ENCODE results near the gene SCP2.
A peak's percentile ranks its signal among the peaks of the same experiment; 100 is the strongest.

SCP2 gene

GRCh38 chr1:53085405-53085804 is 158.3 kb downstream of the SCP2 start:
- DNase-seq: no peak

DNA sequence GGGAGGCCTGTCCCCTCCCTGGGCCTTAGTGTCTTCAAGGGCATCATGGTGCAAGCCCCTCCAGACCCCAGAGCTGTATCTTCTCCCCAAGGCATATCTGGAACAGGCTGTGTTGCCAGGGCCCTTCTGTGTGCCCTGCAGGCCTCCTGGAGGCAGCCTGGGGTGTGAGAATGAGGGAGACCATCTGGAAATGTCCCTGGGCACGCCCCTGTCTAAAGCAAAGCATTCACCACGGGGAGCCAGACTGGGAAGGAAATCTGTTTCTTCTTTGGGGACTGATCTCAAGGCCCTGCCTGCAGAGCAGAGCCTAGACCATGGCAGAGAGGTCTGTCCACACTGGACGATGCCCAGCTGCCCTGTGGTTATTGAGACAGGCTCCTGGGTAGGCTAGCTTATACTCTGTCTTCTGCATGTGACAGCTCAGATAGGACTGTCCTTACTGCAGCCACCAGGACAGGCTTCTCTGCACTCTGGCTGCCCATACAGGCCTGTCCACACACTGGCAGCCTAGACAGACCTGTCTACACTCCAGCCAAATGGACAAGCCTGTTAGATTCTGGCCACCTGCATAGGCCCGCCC is 159.5 kb downstream of the SCP2 start:
- no peak for DNase-seq

DNA sequence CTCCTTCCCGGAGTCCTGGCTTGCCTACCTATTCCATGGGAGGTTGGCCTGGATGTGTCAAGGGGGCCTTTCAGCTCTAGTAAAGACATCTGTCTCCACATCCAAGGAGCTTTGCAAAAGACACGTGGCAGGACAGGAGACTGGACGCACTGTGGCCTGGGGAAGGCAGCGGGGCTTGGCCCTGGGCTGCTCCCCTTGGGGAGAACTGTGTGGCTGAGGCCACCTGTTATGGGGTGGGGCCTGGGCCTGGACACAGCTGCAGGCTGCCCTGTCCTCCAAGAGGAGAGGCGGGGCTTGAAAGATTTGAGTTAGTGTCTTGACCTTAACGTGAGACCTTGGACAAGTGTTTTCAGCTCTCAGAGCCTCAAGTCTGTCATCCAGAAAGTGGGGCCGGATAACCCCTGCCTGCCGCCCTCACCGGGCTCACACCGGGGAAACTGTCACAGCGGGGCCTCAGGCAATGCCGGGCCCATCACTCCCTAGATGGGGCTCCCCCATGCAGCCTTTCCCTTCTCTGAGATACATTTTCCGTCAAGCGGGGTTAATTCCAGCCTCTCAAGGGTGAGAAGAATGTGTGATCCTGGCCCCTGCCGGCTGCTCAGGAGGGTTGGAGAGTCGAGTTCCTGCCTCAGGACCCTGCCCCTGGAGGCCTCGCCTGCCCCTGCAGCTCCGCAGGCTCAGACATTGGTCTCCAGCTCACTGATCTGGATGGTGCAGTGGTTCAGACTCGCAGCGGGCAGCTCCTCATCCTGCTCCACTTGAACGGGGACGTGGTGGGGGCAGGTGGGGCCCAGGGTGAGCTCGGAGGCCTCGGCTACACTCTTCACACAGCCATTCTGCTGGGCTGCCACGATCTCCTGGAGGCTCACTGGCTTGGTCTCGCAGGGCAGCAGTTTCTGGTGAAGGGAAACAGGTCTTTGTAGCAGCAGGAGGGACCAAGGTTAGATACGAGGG is 160.5 kb downstream of the SCP2 start:
- no peak for DNase-seq

- DNase-seq: no peak
These were observed 161.7 kb downstream of the SCP2 start for GRCh38 chr1:53088616-53089300.

- DNase-seq: no peak
These were observed 162.6 kb downstream of the SCP2 start for GRCh38 chr1:53089478-53090226.

DNA sequence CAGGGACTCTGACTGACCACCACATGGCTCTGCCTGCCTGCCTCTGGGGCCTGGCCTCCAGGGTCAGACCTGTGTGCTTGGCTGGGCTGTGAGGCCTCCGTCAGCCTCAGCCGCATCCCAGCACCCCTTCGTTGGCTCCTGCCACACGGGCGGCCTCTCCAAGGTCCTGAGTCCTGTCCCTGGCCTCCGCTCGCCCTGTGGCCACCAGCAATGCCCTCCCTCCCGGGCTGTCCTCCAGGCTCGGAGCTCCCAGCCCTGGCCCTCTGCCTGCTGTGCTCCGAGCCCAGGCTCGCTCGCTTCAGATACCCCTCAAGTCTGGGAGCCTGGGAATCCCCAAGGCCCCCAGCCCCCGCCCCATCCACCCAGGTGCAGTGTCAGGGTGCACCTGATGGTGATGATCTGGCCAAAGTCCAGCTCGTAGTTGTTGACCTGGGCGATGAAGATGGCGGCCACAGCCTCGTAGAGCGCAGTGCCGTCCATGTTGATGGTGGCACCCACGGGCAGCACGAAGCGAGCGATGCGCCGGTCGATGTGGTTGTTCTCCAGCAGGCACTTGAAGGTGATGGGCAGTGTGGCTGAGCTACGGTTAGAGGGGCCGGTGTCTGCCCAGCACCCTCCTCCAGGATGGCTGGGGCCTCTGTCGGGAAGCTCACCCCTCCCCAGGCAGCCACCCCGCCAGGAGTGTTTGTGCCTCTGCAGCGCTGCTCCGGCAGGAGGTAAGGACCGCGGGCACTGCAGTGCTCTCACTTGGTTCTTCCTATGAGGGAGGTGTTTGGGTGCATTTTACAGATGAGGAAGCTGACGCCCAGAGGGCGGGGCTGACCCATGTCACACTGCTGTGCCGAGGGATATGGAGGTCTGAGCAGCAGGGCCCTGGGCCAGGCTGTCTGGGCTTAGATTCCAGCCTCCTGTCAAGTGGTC is 163.4 kb downstream of the SCP2 start:
- peak; percentile 9 for DNase-seq

DNA sequence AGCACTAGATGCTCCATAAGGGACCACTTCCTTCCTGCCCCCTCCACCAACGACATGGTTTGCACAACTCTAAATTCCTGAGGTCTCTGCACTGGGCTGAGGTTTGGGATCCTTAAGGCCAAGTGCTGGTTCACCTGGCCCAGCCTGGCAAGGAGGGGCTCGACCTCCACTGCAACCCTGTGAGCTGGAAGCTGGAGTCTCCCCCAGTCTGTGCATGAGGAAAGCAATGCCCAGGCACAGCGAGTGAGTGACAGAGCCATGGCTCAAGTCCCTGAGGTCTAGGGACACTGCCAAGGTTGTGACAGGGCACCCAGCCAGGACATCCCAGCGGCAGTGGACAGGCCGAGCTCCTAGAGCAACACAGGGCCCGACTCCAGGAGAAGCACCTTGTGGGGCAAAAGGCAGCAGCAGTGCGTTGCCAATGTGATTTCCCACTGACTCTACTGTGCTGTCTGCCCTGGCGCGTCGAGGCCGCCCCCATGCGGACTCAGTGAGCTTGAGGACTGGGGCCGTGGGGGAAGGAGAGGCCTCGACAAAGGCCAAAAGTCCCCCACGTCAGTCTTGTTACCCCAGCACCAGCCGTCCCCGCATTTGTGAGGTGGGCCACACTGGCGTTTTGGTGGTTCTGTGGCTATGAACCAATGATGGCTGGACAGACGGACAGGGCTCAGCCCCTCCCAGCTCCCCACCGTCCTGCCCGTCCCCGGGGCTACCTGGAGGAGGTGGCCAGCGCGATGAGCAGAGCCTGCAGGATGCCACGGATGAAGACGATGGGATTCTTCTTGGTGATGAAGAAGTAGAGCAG is 165.0 kb downstream of the SCP2 start:
- no peak for DNase-seq

GRCh38 chr1:53092659-53093450 is 165.8 kb downstream of the SCP2 start:
- no peak for DNase-seq

DNA sequence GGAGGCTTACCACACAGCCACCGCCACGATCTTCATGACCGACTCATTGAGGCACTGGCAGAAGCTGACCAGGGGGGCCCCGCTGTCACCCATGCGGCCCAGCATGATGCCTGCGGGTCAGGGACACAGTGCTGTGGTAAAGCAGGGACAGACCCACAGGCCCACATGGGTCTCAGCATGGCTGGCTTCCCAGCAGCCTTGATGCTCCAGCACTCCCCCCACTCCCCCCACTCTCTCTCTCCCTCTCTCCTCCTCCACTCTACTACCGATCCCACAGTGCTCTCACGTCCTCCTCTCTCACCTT is 166.3 kb downstream of the SCP2 start:
- DNase-seq: no peak

DNA sequence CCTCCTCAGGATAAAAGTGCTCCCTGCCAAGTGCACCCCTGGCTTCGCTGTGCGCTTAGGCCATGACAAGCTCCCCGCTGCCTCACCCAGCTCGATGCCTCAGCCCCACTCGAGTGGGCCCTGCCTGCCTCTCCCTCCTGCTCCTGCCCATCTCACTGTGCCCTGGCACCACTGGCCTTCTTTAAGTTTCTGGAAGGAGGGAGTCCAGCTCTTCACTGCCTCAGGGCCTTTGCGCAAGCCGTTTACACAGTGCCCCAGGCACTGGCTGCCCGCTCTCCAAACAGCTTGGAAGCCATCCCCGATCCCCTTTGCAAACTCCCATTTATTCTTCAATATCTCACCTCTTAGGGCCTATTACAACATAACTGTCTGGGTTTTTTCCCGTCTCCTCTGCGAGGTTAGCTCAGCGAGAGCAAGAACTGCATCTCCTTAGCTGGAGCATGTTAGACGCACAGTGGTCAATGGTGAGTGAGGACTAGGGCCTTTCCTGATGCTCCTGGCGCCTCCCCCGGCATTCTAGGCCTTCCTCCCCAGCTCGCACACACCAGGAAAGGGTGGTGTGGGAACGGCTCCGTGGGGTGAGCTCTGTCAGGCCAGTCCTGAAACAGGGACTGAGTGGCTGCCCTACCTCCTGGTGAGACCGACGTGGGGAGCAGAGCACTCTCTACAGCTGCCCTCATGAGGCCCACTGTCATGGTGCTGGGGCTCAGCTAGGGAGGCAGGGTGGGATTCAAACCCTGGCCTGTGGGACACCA is 166.9 kb downstream of the SCP2 start:
- DNase-seq: no peak

- no peak for DNase-seq
These were observed 167.4 kb downstream of the SCP2 start for GRCh38 chr1:53094533-53094919.

Measured in CD4-positive, alpha-beta T cell treated with Interleukin-4 for 4 hours (primary cell).